K562 (cell line): Measurements from ENCODE around the gene LTBP1. TPM values are rescaled to one million over a fixed set of nuclear protein-coding genes. Genes with fewer than 3 reads are reported as not detected.

ENCODE experiments used
- ATAC-seq: fragments of 200-7000 bp; cut with Tn5 transposase; 3 replicates; pipeline ENCODE4 v1.9.1; 2020; ENCODE audit warnings: moderate library complexity
- BruUV-seq: library from RNA; stranded (reverse); fragments of 400-500 nt; replicated peaks from 2 replicates; lab custom pipeline; 2021; lab: Mats Ljungman, UMichigan
- CTCF ChIA-PET: fragments of 300-600 bp; formaldehyde crosslinking; extraction: SDS; loops from one replicate; lab custom pipeline; 2021; ENCODE audit warnings: low intra/inter-chr PET ratio; lab: Yijun Ruan, JAX
- POLR2A ChIA-PET: fragments of 300-600, 350-650 bp; sonication (Branson Sonifier 250); formaldehyde crosslinking; extraction: SDS; loops from one replicate; lab custom pipeline; 2021; ENCODE audit warnings: antibody characterized with exemption, inconsistent platforms; lab: Yijun Ruan, JAX
- DNase-seq, 4 experiments: peaks; one replicate each; pipeline versions ENCODE4 v3.0.0 to v3.0.0-alpha.2; 2011 to 2018; ENCODE audit warnings: low spot score in 3 of 4, mixed read lengths in 3 of 4; ENCODE audit errors: extremely low read depth in 1 of 4
- FAIRE-seq: peaks from 2 replicates; lab custom pipeline; 2011; peaks lifted over from hg19 to GRCh38; lab: Jason Lieb, UNC
- H2AFZ ChIP-seq: 2 replicates; pipeline ENCODE4 v1.6.0; 2011; ENCODE audit warnings: low read depth, low read length, control low read depth, inconsistent platforms
- H3K27ac ChIP-seq: fragments of 200-600 bp; 3 replicates; pipeline ENCODE4 v1.8.0; 2011; ENCODE audit warnings: low read depth, mild to moderate bottlenecking, control low read depth, inconsistent platforms, low read length, moderate library complexity, mixed read lengths; ENCODE audit errors: extremely low read depth
- H3K27me3 ChIP-seq, 2 experiments: fragments of 300-600 bp in 1 of 2; 2 replicates in 1 of 2; 3 replicates in 1 of 2; pipeline versions ENCODE4 v1.6.0 to v1.8.0; 2011; ENCODE audit warnings: inconsistent platforms in 2 of 2, low read length in 2 of 2, mild to moderate bottlenecking in 1 of 2, mixed read lengths in 1 of 2, moderate library complexity in 1 of 2; ENCODE audit not compliant: control insufficient read depth in 2 of 2, insufficient read depth in 2 of 2
- H3K36me3 ChIP-seq: fragments of 300-600 bp; 3 replicates; pipeline ENCODE4 v1.8.0; 2011; ENCODE audit warnings: mild to moderate bottlenecking, low read length, inconsistent platforms; ENCODE audit not compliant: control insufficient read depth, insufficient read depth
- H3K4me1 ChIP-seq, 2 experiments: fragments of 200-600 bp in 1 of 2; replicated peaks in 1 of 2; 2 replicates in 1 of 2; 3 replicates in 1 of 2; pipeline versions ENCODE4 v1.5.1 to v1.8.0; 2011; ENCODE audit warnings: inconsistent platforms in 2 of 2, low read length in 2 of 2, mild to moderate bottlenecking in 1 of 2, mixed read lengths in 1 of 2, moderate library complexity in 1 of 2; ENCODE audit not compliant: control insufficient read depth in 2 of 2, insufficient read depth in 2 of 2
- H3K4me2 ChIP-seq: 2 replicates; pipeline ENCODE4 v1.6.1; 2011; ENCODE audit warnings: low read length, control low read depth, inconsistent platforms, mixed read lengths; ENCODE audit not compliant: insufficient read depth
- H3K4me3 ChIP-seq: fragments of 200-600 bp; sonication (generic), shearing (Covaris generic); 2 replicates; pipeline ENCODE4 v1.5.1; 2016; ENCODE audit warnings: control low read depth, inconsistent platforms
- H3K79me2 ChIP-seq: fragments of 200-600 bp; 3 replicates; pipeline ENCODE4 v1.8.0; 2011; ENCODE audit warnings: low read length, inconsistent platforms; ENCODE audit not compliant: control insufficient read depth, insufficient read depth
- H3K9ac ChIP-seq, 2 experiments: 2 replicates each; pipeline versions ENCODE4 v1.6.0 to v1.6.1; 2011; ENCODE audit warnings: low read depth in 2 of 2, low read length in 2 of 2, control low read depth in 1 of 2, inconsistent platforms in 1 of 2, mild to moderate bottlenecking in 1 of 2, mixed read lengths in 1 of 2; ENCODE audit not compliant: insufficient read depth in 1 of 2
- H3K9me1 ChIP-seq: one replicate; pipeline ENCODE4 v1.6.0; 2011; ENCODE audit warnings: inconsistent platforms, mild to moderate bottlenecking, low read length, moderate library complexity; ENCODE audit not compliant: control insufficient read depth, insufficient read depth
- H3K9me3 ChIP-seq: replicated peaks from 2 replicates; pipeline ENCODE4 v1.5.1; 2011; ENCODE audit warnings: low read depth, low read length, inconsistent platforms; ENCODE audit not compliant: control insufficient read depth, insufficient read depth
- H4K20me1 ChIP-seq: replicated peaks from 2 replicates; pipeline ENCODE4 v1.6.1; 2011; ENCODE audit warnings: low read length, inconsistent platforms, mixed read lengths; ENCODE audit not compliant: control insufficient read depth, insufficient read depth
- DDX20 ChIP-seq: fragments of 450-650 bp; IDR thresholded peaks from 2 replicates; pipeline ENCODE4 v1.6.1; 2016; ENCODE audit warnings: missing genetic modification characterization, low read depth, mild to moderate bottlenecking, missing compliant biosample characterization, moderate library complexity
- ERF ChIP-seq: fragments of 450-650 bp; formaldehyde crosslinking; IDR thresholded peaks from 2 replicates; pipeline ENCODE4 v1.4.0; 2020; ENCODE audit warnings: mild to moderate bottlenecking, mixed read lengths
- KDM2B ChIP-seq: fragments of 250-450 bp; sonication (Bioruptor Pico); IDR thresholded peaks from 2 replicates; pipeline ENCODE4 v1.8.0; 2021; ENCODE audit warnings: mild to moderate bottlenecking, moderate library complexity
- KLF13 ChIP-seq: fragments of 450-650 bp; IDR thresholded peaks from 2 replicates; pipeline ENCODE4 v1.6.1; 2016; ENCODE audit warnings: missing genetic modification characterization, low read depth, mild to moderate bottlenecking, missing compliant biosample characterization, moderate library complexity, borderline replicate concordance
- MTA2 ChIP-seq: fragments of 450-650 bp; IDR thresholded peaks from 2 replicates; pipeline ENCODE4 v1.6.1; 2016; ENCODE audit warnings: low read depth
- RFX5 ChIP-seq: IDR thresholded peaks from 2 replicates; pipeline ENCODE4 v1.6.1; 2011; ENCODE audit warnings: low read depth, mild to moderate bottlenecking, improper control_type of control experiment, low read length
- SIN3A ChIP-seq, 2 experiments: fragments of 150-350 bp in 1 of 2; IDR thresholded peaks; 2 replicates each; pipeline ENCODE4 v1.6.1; 2011 to 2016; ENCODE audit warnings: borderline replicate concordance in 2 of 2, low read depth in 2 of 2, low read length in 2 of 2, mild to moderate bottlenecking in 2 of 2, moderate library complexity in 2 of 2; ENCODE audit not compliant: control insufficient read depth in 1 of 2
- SMAD2 ChIP-seq: fragments of 150-350 bp; IDR thresholded peaks from 2 replicates; pipeline ENCODE4 v1.6.1; 2014; ENCODE audit warnings: low read depth, mild to moderate bottlenecking, low read length
- TAF15 ChIP-seq: fragments of 200-400 bp; formaldehyde crosslinking; IDR thresholded peaks from 2 replicates; pipeline ENCODE4 v1.6.1; 2017; ENCODE audit warnings: mild to moderate bottlenecking, low read depth, low read length, moderate library complexity
- TRIM28 ChIP-seq: fragments of 450-650 bp; IDR thresholded peaks from 2 replicates; pipeline ENCODE4 v1.6.1; 2017
- ZC3H8 ChIP-seq: fragments of 450-650 bp; IDR thresholded peaks from 2 replicates; pipeline ENCODE4 v1.6.1; 2017
- ZNF12 ChIP-seq: sonication (generic); formaldehyde crosslinking; IDR thresholded peaks from 2 replicates; pipeline ENCODE4 v1.4.0; 2020; ENCODE audit warnings: mild to moderate bottlenecking, missing genetic modification reagents
- ZNF146 ChIP-seq: IDR thresholded peaks from one replicate; pipeline ENCODE4 v1.6.1; 2018; ENCODE audit warnings: missing compliant biosample characterization; ENCODE audit not compliant: unreplicated experiment
- ZNF586 ChIP-seq: fragments of 450-650 bp; formaldehyde crosslinking; conservative IDR thresholded peaks from 2 replicates; pipeline ENCODE4 v1.4.0; 2020; ENCODE audit warnings: mild to moderate bottlenecking, moderate library complexity
- WGBS: fragments of 100-300 bp; shearing (Covaris generic); methylation state at CpG from one replicate; pipeline ENCODE4 v1.1.6; 2016; ENCODE audit warnings: low coverage, mixed read lengths; ENCODE audit not compliant: insufficient coverage; ENCODE audit errors: missing lambda C conversion rate; 5-methylcytosine and 5-hydroxymethylcytosine counted together
- in situ Hi-C: fragments of 300-500 bp; cut with MboI; formaldehyde crosslinking; loops from 4 replicates; pipeline ENCODE4 v1.15.0; 2018; ENCODE audit warnings: inconsistent platforms, mixed read lengths
- intact Hi-C: fragments of 100-400 bp; cut with micrococcal nuclease; formaldehyde crosslinking; loops from 2 replicates; pipeline ENCODE4 v1.14.2; 2022
- polyA plus RNA-seq, 8 experiments: library from polyadenylated mRNA; depleted of rRNA in 4 of 8; stranded (reverse) in 5 of 8; unstranded in 3 of 8; fragments of >200 nt; fragmentation: Nextera tagmentation in 2 of 8; fragmentation: Illumina TruSeq in 1 of 8; extraction: Ambion mirVana in 2 of 8; extraction: Trizol in 1 of 8; gene quantifications; 2 replicates each; pipeline versions ENCODE4 v1.2.1 to v1.2.3, GENCODE V29; 2011 to 2014; ENCODE audit warnings: inconsistent platforms in 1 of 8, missing spikeins in 1 of 8
- total RNA-seq, 7 experiments: library from RNA; depleted of rRNA in 6 of 7; stranded (reverse); fragments of >200 nt in 6 of 7; fragmentation: Illumina TruSeq in 2 of 7; extraction: Trizol in 2 of 7; gene quantifications; 2 replicates each; pipeline versions ENCODE4 v1.2.1 to v1.2.3, GENCODE V29; 2011 to 2021; ENCODE audit warnings: low replicate concordance in 1 of 7
- TF ChIP-seq, protein P1 (sequence below), 3 experiments: fragments of 200-800 bp in 1 of 3; sonication (Bioruptor generic) in 1 of 3; sonication (generic) in 1 of 3; formaldehyde crosslinking in 1 of 3; IDR thresholded peaks; 2 replicates each; pipeline versions ENCODE4 v1.6.1 to v1.8.0; 2016 to 2022; ENCODE audit warnings: mild to moderate bottlenecking in 2 of 3, missing compliant biosample characterization in 2 of 3, missing genetic modification characterization in 2 of 3, missing genetic modification reagents in 1 of 3

The LTBP1 gene
- total and polyA plus RNA-seq, 9 of the 15 experiments (the other 6 are each of a cell fraction or from before 2014, with no cell fraction given): 3.6 to 16.4 (median 8.5) TPM

GRCh38 chr2:33139949-33140348 is 193.2 kb downstream of the LTBP1 start:
- Histone ChIP-seq H4K20me1 (no peaks in the 10 kb centered on the region), H3K9me3 (no peaks in the 10 kb centered on the region), H3K9me1 (no peaks in the 10 kb centered on the region), H3K27ac (no peak overlapping the region), H3K4me3 (no peak overlapping the region), H3K4me1 (peaks cover 0 to 13% of the 10 kb centered on the region in 2 experiments; a peak in 3 of 5 replicates), H3K27me3 (no peaks in the 10 kb centered on the region), H3K4me2 (no peak overlapping the region), H2AFZ (no peak overlapping the region), H3K9ac (no peak overlapping the region), H3K79me2 (no peaks in the 10 kb centered on the region), H3K36me3 (no peaks in the 10 kb centered on the region; the same call in 2 of the 3 replicates)
- WGBS: 20% methylated on average over 4 of the region's 4 CpGs
- in situ Hi-C loops: no loop called here
- ATAC-seq (no peak), FAIRE-seq (no peak), DNase-seq (no peak)
- BruUV-seq: no TSS peak
- TF ChIP-seq KDM2B (CRISPR knock-in tag) (no peak), ERF (CRISPR knock-in tag) (no peak), ZNF12 (CRISPR knock-in tag) (no peak), DDX20 (tag) (no peak), TRIM28 (no peak), TAF15 (no peak), RFX5 (no peak), SIN3A (IDR thresholded peaks at IDR 0.05; ENCODE audit: borderline replicate concordance in 2 of 2, control insufficient read depth in 1 of 2, low read depth in 2 of 2, low read length in 2 of 2) (no peak), MTA2 (no peak), SMAD2 (no peak), ZNF146 (CRISPR knock-in tag) (no peak), ZC3H8 (no peak), ZNF586 (CRISPR knock-in tag) (no peak), KLF13 (tag) (no peak)
- TF ChIP-seq, protein P1, sequence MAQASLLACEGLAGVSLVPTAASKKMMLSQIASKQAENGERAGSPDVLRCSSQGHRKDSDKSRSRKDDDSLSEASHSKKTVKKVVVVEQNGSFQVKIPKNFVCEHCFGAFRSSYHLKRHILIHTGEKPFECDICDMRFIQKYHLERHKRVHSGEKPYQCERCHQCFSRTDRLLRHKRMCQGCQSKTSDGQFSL (CRISPR knock-in tag; IDR thresholded peaks at IDR 0.05): no peak
- TF ChIP-seq, protein P1 (tag; IDR thresholded peaks at IDR 0.05): no peak
- ChIA-PET CTCF (no interaction called here), POLR2A (interaction anchor here (0.7 kb wide), 2 partner anchors 453 to 511 kb away, joined by 3 read pairs; no protein-coding TSS in a partner anchor)
- intact Hi-C loops: loop anchor here (10.0 kb wide), 1 partner anchor 235 kb away; no protein-coding TSS in a partner anchor
